Retina (tissue), 1 donor: ENCODE measurements around the gene SLC12A3.
"Not testable (repeated sequence)": the region's sequence is repeated elsewhere in the genome, so short reads cannot be mapped to it uniquely, and the experiment has no call there.

Experiments
- DNase-seq: peaks from one replicate; pipeline ENCODE4 v3.0.0-alpha.2; 2016

Gene SLC12A3

DNA sequence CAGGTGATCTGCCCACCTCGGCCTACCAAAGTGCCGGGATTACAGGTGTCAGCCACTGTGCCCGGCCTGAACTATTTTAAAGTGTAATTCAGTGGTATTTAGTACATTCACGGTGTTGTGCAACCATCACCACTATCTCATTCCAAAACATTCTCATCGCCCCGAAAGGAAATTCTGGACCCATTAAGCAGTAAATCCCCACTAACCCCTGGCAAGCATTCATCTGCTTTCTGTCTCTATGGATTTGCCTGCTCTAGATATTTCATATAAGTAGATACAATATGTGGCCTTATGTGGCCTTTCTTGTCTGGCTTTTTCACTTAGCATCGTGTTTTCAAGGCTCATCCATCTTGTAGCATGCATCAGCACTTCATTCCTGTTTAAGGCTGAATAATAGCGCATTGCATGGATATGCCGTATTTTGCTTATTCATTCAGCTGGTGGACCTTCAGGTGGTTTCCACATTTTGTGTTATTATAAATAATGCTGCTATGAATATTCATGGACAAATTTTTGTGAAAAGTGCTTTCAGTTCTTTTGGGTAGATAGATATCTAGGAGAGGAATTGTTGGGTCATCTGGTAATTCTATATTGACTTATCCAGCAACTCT lies 58.6 kb downstream of the SLC12A3 start:
- no peak for DNase-seq

DNA sequence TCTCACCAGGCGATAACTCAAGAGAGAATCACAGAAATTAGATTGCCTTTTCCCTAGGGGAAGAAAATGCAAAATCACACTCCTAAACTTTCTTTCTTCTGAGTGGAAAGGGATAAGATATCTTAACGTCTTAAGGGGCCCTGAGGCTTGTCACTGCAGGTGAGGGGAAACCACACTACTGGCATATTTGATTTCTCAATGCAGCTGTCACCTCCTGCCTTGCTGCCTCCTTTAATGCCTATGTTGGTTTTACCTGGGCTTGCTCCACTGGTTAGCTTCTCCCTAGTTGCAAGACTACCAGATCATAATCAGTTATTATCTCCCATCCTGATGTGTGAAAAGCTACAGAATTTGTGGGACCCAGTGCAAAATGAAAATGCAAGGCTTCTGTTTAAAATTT lies 62.5 kb downstream of the SLC12A3 start:
- DNase-seq = no peak

DNA sequence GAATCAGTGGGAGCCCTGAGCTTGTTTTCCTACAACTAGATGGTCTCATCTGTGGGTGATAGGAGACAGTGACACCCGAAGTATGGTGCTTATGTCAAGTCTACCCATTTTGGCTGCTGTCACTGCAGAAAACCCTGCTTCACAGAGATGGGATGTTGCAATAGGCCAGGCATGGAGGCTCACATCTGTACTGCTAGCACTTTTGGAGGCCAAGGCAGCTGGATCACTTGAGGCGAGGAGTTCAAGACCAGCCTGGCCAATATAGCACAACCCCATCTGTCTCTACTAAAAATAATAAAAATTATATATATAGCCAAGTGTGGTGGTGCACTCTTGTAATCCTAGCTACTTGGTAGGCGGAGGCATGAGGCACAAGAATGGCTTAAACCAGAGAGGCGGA lies 64.6 kb downstream of the SLC12A3 start:
- DNase-seq = no peak

DNA sequence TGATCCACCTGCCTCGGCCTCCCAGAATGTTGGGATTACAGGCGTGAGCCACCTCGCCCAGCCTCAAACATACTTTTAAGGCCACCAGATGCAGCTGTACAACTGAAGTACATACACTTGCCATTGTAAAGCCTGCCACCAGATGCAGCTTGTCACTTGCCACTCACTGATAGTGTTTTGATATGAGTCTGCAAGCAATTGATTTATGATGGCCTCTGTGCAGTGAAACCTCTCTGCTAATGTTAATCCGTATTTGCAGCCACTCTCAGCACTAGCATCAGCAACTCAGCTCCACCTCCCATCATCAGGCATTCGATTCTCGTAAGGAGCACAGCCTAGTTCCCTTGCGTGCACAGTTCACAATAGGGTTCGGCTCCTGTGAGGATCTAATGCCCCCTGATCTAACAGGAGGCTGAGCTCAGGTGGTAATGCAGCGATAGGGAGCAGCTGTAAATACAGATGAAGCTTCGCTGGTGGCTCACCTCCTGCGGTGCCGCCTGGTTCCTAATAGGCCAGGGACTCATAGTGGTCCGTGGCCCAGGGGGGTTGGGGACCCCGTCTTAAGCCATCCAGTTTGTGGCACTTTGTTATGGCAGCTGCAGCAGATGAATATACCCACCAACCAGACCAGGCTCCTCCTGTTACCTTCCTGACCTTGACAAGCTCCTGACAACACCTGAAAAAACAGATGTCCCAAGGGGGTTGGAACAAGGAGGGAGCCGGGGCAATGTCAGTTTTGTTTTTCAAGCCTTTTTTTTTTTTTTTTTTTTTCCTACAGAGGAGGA lies 65.7 kb downstream of the SLC12A3 start:
- DNase-seq = peak; percentile 65

GRCh38 chr16:56931271-56931891 lies 66.4 kb downstream of the SLC12A3 start:
- DNase-seq = no peak

DNA sequence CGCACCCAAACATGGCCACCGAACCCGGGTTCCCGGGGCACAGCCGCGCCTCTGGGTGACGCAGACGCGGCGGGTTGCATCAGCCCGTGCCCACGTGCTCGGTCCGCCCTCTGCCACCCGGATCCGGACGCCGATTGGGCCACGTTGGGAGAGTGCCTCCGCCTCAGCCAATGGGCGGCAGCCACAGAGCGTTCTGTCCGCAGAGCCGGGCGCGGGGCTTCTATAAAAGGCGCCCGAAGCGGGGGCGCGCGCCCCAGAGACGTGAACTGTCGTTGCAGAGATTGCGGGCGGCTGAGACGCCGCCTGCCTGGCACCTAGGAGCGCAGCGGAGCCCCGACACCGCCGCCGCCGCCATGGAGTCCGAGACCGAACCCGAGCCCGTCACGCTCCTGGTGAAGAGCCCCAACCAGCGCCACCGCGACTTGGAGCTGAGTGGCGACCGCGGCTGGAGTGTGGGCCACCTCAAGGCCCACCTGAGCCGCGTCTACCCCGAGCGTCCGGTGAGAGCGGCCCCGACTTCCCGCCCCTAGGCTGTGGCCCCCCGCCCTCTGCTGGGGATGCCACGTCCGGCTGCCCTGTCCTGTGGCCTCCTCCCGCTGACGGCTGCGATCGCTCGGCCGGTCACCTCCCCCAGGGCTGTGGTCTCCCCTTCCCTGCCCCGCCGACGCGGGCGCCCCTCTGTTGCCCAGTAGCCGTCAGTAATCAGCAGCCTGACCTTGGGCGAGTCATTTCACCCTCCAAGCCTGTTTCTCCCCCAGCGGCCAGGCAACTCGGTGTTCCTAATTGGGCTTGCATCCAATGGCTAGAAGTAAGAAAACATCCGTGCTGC lies 67.1 kb downstream of the SLC12A3 start, which contains the start of gene HERPUD1:
Gene HERPUD1 (plus strand): TSS at position 251 of the 829 bp plus-strand sequence. CDS start 103 bp downstream, at position 354.
- peak; percentile 98 for DNase-seq

GRCh38 chr16:56932721-56933619 lies 68.0 kb downstream of the SLC12A3 start:
- peak; percentile 81 for DNase-seq

DNA sequence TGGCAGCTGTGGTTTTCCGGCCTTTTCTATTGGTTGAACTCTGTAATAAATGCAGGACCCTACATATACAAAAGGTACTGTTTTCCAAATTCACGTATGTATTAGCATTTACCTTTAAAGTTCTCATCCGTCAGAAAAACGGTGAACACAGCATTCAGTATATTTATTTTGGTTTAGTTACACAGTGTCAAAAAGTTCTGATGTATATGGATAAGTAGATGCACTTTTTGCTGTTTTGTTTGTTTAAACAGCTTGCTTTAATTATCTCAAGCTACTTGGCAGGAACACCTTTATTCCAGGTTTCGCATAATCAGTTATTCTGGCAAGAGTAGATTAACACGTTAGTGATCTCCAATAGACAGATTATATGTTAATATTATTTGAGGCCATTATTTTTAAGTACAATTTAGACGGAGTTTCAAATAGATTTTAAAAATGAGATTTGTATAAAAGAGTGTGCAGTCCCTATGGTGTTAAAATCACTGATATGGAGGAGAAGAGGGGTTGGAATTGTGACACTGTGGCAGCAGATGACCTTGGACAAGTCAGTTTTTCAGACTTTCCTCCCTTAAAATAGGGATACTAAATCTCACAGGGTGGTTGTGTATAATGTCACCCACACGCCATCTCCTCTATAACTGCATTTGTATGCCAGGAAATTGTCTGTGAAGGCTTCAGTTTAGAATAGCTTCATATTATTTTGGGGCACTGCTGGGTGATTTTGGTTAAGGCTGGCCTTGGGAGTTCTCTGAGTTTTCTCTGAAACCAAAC lies 69.0 kb downstream of the SLC12A3 start:
- no peak for DNase-seq

- DNase-seq = not testable (repeated sequence)
Measured at GRCh38 chr16:56934599-56935145, 69.7 kb downstream of the SLC12A3 start.

GRCh38 chr16:56935201-56935600 lies 70.2 kb downstream of the SLC12A3 start:
- DNase-seq = no peak

- DNase-seq = no peak
Measured at GRCh38 chr16:56936491-56936890, 71.5 kb downstream of the SLC12A3 start.

GRCh38 chr16:56936950-56937349 lies 71.9 kb downstream of the SLC12A3 start:
- no peak for DNase-seq

- no peak for DNase-seq
Measured at GRCh38 chr16:56938664-56939513, 73.9 kb downstream of the SLC12A3 start.

DNA sequence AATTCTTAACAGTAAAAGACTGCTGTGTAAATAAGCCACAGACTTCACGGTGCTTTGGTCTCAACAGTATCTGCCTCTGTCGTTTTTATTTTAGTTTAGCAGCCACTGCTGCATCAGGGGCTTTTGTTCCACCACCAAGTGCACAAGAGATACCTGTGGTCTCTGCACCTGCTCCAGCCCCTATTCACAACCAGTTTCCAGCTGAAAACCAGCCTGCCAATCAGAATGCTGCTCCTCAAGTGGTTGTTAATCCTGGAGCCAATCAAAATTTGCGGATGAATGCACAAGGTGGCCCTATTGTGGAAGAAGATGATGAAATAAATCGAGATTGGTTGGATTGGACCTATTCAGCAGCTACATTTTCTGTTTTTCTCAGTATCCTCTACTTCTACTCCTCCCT lies 74.8 kb downstream of the SLC12A3 start:
- no peak for DNase-seq

GRCh38 chr16:56941092-56941491 lies 76.1 kb downstream of the SLC12A3 start:
- DNase-seq = no peak

GRCh38 chr16:56941856-56942331 lies 76.9 kb downstream of the SLC12A3 start:
- no peak for DNase-seq

- DNase-seq = no peak
Measured at GRCh38 chr16:56943761-56944375, 78.9 kb downstream of the SLC12A3 start.

- DNase-seq = no peak
Measured at GRCh38 chr16:56944954-56945839, 80.2 kb downstream of the SLC12A3 start.
